Panc1 (cell line): Measurements from ENCODE around the gene TSTD2. TPM values are rescaled to one million over a fixed set of nuclear protein-coding genes. Genes with fewer than 3 reads are reported as not detected.

Experiments used
- ATAC-seq: fragments of 200-7000 bp; cut with Tn5 transposase; 2 replicates; pipeline ENCODE4 v1.9.1; 2020; ENCODE audit warnings: mild to moderate bottlenecking, moderate library complexity
- BruUV-seq: library from RNA; stranded (reverse); fragments of 400-500 nt; replicated peaks from 2 replicates; lab custom pipeline; 2021; lab: Mats Ljungman, UMichigan
- CTCF ChIA-PET: fragments of 300-600 bp; sonication (Branson Sonifier 250); formaldehyde crosslinking; loops from one replicate; lab custom pipeline; 2022; ENCODE audit warnings: antibody characterized with exemption; lab: Charles Lee
- POLR2A ChIA-PET: fragments of 300-600 bp; sonication (Branson Sonifier 250); formaldehyde crosslinking; loops from one replicate; lab custom pipeline; 2022; ENCODE audit warnings: antibody characterized with exemption; lab: Charles Lee
- DNase-seq: peaks from one replicate; pipeline ENCODE4 v3.0.0-alpha.2; 2010; ENCODE audit warnings: low read depth, low spot score
- H3K27ac ChIP-seq: 2 replicates; pipeline ENCODE4 v1.5.1; 2011; ENCODE audit warnings: mild to moderate bottlenecking, low read length, inconsistent platforms
- H3K27me3 ChIP-seq: fragments of 200-500 bp; sonication (Bioruptor generic); 2 replicates; pipeline ENCODE4 v1.6.0; 2014; ENCODE audit warnings: low read length, inconsistent platforms; ENCODE audit not compliant: control insufficient read depth, insufficient read depth
- H3K36me3 ChIP-seq: fragments of 200-500 bp; sonication (Bioruptor generic); 2 replicates; pipeline ENCODE4 v1.5.1; 2014; ENCODE audit warnings: inconsistent platforms, mild to moderate bottlenecking, low read length, moderate library complexity; ENCODE audit not compliant: control insufficient read depth, insufficient read depth
- H3K4me1 ChIP-seq: 2 replicates; pipeline ENCODE4 v1.5.1; 2011; ENCODE audit warnings: inconsistent platforms, mild to moderate bottlenecking, low read length, moderate library complexity; ENCODE audit not compliant: control insufficient read depth, insufficient read depth
- H3K4me3 ChIP-seq, 2 experiments: 2 replicates each; pipeline ENCODE4 v1.5.1; 2011 to 2012; ENCODE audit warnings: low read depth in 2 of 2, low read length in 2 of 2, mild to moderate bottlenecking in 2 of 2, inconsistent platforms in 1 of 2, moderate library complexity in 1 of 2
- H3K9me3 ChIP-seq: fragments of 200-500 bp; sonication (Bioruptor generic); 2 replicates; pipeline ENCODE4 v1.5.1; 2014; ENCODE audit warnings: low read depth, mild to moderate bottlenecking, inconsistent platforms, low read length, moderate library complexity; ENCODE audit not compliant: control insufficient read depth, insufficient read depth
- POLR2AphosphoS5 ChIP-seq: IDR thresholded peaks from 2 replicates; pipeline ENCODE4 v1.6.1; 2012; ENCODE audit warnings: mild to moderate bottlenecking, low read depth, low read length, moderate library complexity
- SIN3A ChIP-seq: IDR thresholded peaks from 2 replicates; pipeline ENCODE4 v1.6.1; 2012; ENCODE audit warnings: low read depth, mild to moderate bottlenecking, low read length, moderate library complexity, borderline replicate concordance; ENCODE audit not compliant: insufficient read depth
- TCF7L2 ChIP-seq: IDR thresholded peaks from 2 replicates; pipeline ENCODE4 v1.6.1; 2011; ENCODE audit warnings: mild to moderate bottlenecking, low read depth, low read length, inconsistent platforms
- in situ Hi-C: cut with HindIII; loops from 2 replicates; pipeline ENCODE4 v1.10.0; 2016; ENCODE audit warnings: low sequenced_read_pairs, low pct_unique_long_range_greater_than_20kb
- intact Hi-C: fragments of 100-400 bp; cut with micrococcal nuclease; formaldehyde crosslinking; loops from one replicate; pipeline ENCODE4 v1.10.0; 2022; ENCODE audit not compliant: unreplicated experiment
- total RNA-seq: library from RNA; stranded (reverse); gene quantifications from one replicate; pipeline ENCODE4 v1.2.1, GENCODE V29; 2021; ENCODE audit not compliant: unreplicated experiment
- TF ChIP-seq, protein P1 (sequence below), 2 experiments: IDR thresholded peaks; 2 replicates each; pipeline ENCODE4 v1.6.1; 2011 to 2012; ENCODE audit warnings: low read depth in 2 of 2, control low read depth in 1 of 2, low read length in 1 of 2, mild to moderate bottlenecking in 1 of 2, moderate library complexity in 1 of 2; ENCODE audit not compliant: insufficient read depth in 1 of 2
- TF ChIP-seq, protein P2 (sequence below): fragments of 450-650 bp; IDR thresholded peaks from 2 replicates; pipeline ENCODE4 v1.5.1; 2017; ENCODE audit warnings: mild to moderate bottlenecking

The TSTD2 gene
- total RNA-seq, 1 experiment from 2014 or later, result 10.1 TPM

DNA sequence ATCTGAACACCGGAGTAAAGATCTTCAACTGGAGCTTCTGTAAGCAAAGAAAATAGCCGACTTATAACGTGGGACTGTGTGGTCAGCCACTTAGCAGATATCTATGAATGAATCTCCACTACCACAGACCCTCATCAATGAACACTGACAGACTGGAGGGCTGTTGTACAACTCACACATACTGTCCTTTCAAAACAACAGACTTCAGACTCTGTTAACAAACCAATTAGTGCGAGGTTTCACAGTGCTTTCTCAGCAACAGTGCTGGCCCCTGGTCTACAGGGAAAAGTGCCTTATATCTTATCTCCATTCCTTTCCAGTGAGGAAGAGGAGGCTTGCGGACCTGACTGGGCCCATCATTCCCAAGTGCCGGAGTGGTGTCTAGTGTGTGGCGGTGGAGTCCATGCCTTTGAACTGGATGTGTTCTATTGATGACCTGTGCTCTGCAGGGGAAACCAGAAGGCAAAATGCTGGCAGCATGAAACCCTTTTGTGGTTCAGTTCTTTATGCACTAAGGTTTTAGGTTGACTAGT lies 33.8 kb downstream of the TSTD2 start:
- H3K9me3 ChIP-seq, result no peaks in the 10 kb centered on the region
- H3K4me1 ChIP-seq, result no peaks in the 10 kb centered on the region
- no peak overlapping the region for H3K27ac ChIP-seq
- in situ Hi-C loops, result no loop called here
- no peaks in the 10 kb centered on the region for H3K36me3 ChIP-seq
- no peak for DNase-seq
- no peaks in the 10 kb centered on the region for H3K27me3 ChIP-seq
- no TSS peak for BruUV-seq
- CTCF ChIA-PET, result interaction anchor here (0.5 to 2.0 kb wide), 5 partner anchors 16 to 742 kb away, joined by 3 to 18 read pairs (median 8); partner anchors contain the start of gene TDRD7
- POLR2A ChIA-PET, result no interaction called here
- no peak overlapping the region for H3K4me3 ChIP-seq
- intact Hi-C loops, result loop anchor here (2.0 kb wide), 1 partner anchor 131 kb away; no protein-coding TSS in a partner anchor
- no peak for ATAC-seq
- TF ChIP-seq, protein P1, sequence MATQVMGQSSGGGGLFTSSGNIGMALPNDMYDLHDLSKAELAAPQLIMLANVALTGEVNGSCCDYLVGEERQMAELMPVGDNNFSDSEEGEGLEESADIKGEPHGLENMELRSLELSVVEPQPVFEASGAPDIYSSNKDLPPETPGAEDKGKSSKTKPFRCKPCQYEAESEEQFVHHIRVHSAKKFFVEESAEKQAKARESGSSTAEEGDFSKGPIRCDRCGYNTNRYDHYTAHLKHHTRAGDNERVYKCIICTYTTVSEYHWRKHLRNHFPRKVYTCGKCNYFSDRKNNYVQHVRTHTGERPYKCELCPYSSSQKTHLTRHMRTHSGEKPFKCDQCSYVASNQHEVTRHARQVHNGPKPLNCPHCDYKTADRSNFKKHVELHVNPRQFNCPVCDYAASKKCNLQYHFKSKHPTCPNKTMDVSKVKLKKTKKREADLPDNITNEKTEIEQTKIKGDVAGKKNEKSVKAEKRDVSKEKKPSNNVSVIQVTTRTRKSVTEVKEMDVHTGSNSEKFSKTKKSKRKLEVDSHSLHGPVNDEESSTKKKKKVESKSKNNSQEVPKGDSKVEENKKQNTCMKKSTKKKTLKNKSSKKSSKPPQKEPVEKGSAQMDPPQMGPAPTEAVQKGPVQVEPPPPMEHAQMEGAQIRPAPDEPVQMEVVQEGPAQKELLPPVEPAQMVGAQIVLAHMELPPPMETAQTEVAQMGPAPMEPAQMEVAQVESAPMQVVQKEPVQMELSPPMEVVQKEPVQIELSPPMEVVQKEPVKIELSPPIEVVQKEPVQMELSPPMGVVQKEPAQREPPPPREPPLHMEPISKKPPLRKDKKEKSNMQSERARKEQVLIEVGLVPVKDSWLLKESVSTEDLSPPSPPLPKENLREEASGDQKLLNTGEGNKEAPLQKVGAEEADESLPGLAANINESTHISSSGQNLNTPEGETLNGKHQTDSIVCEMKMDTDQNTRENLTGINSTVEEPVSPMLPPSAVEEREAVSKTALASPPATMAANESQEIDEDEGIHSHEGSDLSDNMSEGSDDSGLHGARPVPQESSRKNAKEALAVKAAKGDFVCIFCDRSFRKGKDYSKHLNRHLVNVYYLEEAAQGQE (IDR thresholded peaks at IDR 0.05; ENCODE audit: insufficient read depth in 1 of 2, low read depth in 2 of 2, low read length in 1 of 2), result no peak
- TF ChIP-seq SIN3A, result no peak
- TF ChIP-seq TCF7L2, result no peak
- TF ChIP-seq, protein P2, sequence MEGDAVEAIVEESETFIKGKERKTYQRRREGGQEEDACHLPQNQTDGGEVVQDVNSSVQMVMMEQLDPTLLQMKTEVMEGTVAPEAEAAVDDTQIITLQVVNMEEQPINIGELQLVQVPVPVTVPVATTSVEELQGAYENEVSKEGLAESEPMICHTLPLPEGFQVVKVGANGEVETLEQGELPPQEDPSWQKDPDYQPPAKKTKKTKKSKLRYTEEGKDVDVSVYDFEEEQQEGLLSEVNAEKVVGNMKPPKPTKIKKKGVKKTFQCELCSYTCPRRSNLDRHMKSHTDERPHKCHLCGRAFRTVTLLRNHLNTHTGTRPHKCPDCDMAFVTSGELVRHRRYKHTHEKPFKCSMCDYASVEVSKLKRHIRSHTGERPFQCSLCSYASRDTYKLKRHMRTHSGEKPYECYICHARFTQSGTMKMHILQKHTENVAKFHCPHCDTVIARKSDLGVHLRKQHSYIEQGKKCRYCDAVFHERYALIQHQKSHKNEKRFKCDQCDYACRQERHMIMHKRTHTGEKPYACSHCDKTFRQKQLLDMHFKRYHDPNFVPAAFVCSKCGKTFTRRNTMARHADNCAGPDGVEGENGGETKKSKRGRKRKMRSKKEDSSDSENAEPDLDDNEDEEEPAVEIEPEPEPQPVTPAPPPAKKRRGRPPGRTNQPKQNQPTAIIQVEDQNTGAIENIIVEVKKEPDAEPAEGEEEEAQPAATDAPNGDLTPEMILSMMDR, result no peak
- no peak for TF ChIP-seq POLR2AphosphoS5

DNA sequence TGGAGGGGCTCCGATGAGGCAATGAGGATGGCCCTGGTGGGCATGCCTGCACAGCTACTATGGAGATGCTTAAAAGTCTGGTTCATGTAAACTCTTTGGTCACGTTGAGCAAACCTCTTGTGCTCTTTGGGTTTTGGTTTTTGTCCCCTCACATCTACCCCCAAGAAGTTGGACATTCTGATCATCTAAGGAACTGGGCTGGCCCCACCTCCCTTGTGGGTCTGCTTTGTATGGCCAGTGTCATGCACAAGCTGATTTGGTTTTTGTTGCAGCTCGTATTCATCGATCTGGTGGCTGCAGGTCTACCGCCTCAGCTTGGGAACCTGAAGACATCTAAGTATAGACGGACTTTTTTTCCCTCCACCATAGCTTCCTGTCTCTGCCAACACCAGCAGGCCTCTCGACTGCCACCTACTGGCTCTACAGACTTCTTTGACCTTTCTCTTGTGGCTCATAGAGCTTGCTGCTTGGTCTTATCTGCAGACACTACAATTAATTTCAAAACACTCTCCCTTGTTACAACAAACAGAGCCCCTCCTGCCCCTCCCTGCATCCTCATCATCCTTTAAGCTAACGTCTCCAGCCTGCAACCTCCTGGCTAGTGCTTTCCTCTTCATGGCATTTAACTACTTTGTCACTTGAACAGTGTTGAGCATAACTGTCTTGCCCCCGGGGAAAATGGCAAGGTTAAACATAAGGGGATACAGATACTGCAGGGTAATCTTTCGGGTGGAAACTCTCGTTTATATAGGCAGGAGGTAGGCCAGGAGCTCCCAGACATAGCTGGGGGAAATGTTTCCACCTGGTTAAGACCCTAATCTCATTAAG lies 34.5 kb downstream of the TSTD2 start:
- no peaks in the 10 kb centered on the region for H3K4me1 ChIP-seq
- POLR2A ChIA-PET, result interaction anchor here (0.5 kb wide), 1 partner anchor 384 kb away, joined by 4 read pairs; no protein-coding TSS in a partner anchor
- no peaks in the 10 kb centered on the region for H3K9me3 ChIP-seq
- TF ChIP-seq TCF7L2 (no peak), POLR2AphosphoS5 (no peak)
- TF ChIP-seq, protein P2, result peak; percentile 87
- DNase-seq (peak; percentile 50), ATAC-seq (peak; percentile 94)
- BruUV-seq, result no TSS peak
- CTCF ChIA-PET, result interaction anchor here (0.5 to 2.0 kb wide), 8 partner anchors 17 to 211 kb away, joined by 3 to 18 read pairs (median 4); partner anchors contain the start of gene TDRD7
- intact Hi-C loops (loop anchor here (2.0 kb wide), 1 partner anchor 130 kb away; no protein-coding TSS in a partner anchor), in situ Hi-C loops (no loop called here)
- H3K4me3 ChIP-seq, result no peak overlapping the region
- H3K36me3 ChIP-seq, result no peaks in the 10 kb centered on the region
- no peaks in the 10 kb centered on the region for H3K27me3 ChIP-seq
- no peak overlapping the region for H3K27ac ChIP-seq
